ENCODE data around the gene APCDD1L. TPM values are rescaled to one million over a fixed set of nuclear protein-coding genes. Genes with fewer than 3 reads are reported as not detected.

APCDD1L gene
- total and polyA plus RNA-seq, 4 donors, result 0.04 TPM; not detected in 3

- TF ChIP-seq GABPA (IDR thresholded peaks at IDR 0.05 in 1 of 2, conservative IDR thresholded peaks at IDR 0.05 in 1 of 2), result no peak
- no peak for TF ChIP-seq FOXA2 (IDR thresholded peaks at IDR 0.05)
- TF ChIP-seq NR2F2 (IDR thresholded peaks at IDR 0.05), result no peak
- no peak for TF ChIP-seq TAF1 (conservative IDR thresholded peaks at IDR 0.05)
- no peak for TF ChIP-seq ZBTB33 (IDR thresholded peaks at IDR 0.05)
- TF ChIP-seq EGR1 (IDR thresholded peaks at IDR 0.05; ENCODE audit: low read depth in 2 of 2), result no peak
- no peak for TF ChIP-seq HNF4G (IDR thresholded peaks at IDR 0.05)
- TF ChIP-seq RXRA (IDR thresholded peaks at IDR 0.05), result no peak
- no peak for TF ChIP-seq SP1 (IDR thresholded peaks at IDR 0.05)
- TF ChIP-seq ATF3 (IDR thresholded peaks at IDR 0.05), result no peak
- no peak for TF ChIP-seq MAX (IDR thresholded peaks at IDR 0.05)
- TF ChIP-seq HNF4A (conservative IDR thresholded peaks at IDR 0.05), result no peak
- no peak for TF ChIP-seq FOXA1 (IDR thresholded peaks at IDR 0.05)
- no peak for TF ChIP-seq JUND (IDR thresholded peaks at IDR 0.05)
- TF ChIP-seq RAD21 (IDR thresholded peaks at IDR 0.05), result no peak
- H3K27ac ChIP-seq (ENCODE audit: low read depth in 1 of 2, low read length in 2 of 2), result no peak overlapping the region
- H3K27me3 ChIP-seq (ENCODE audit: control insufficient read depth in 4 of 4, insufficient read depth in 4 of 4, low read length in 3 of 4), result no peaks in the 10 kb centered on the region
- H3K9ac ChIP-seq (ENCODE audit: low read depth in 1 of 2, low read length in 2 of 2), result no peak overlapping the region
- peaks cover 0 to 23% (median 2%) of the 10 kb centered on the region in 4 donors for H3K9me3 ChIP-seq (ENCODE audit: control insufficient read depth in 4 of 4, low read length in 3 of 4)
- H3K36me3 ChIP-seq (ENCODE audit: control insufficient read depth in 4 of 4, insufficient read depth in 3 of 4, low read depth in 1 of 4, low read length in 3 of 4), result no peaks in the 10 kb centered on the region
- 33% methylated on average over 1 of the region's 1 CpG for WGBS
- no peak overlapping the region for H3K4me3 ChIP-seq (ENCODE audit: low read depth in 1 of 3, low read length in 3 of 3)
- DNase-seq (ENCODE audit: low spot score), result no peak
- H3K4me1 ChIP-seq (ENCODE audit: control insufficient read depth in 4 of 4, insufficient read depth in 4 of 4, low read length in 3 of 4), result no peaks in the 10 kb centered on the region
These were observed 29.0 kb downstream of the APCDD1L start for GRCh38 chr20:58486207-58486606.

GRCh38 chr20:58485393-58485792 is 29.8 kb downstream of the APCDD1L start:
- 88% methylated on average over 3 of the region's 3 CpGs for WGBS
- peaks cover 0 to 22% (median 2%) of the 10 kb centered on the region in 4 donors for H3K9me3 ChIP-seq (ENCODE audit: control insufficient read depth in 4 of 4, low read length in 3 of 4)
- TF ChIP-seq REST (IDR thresholded peaks at IDR 0.05) (no peak), CTCF (IDR thresholded peaks at IDR 0.05; ENCODE audit: low read depth, low read length, missing input control) (no peak), YY1 (IDR thresholded peaks at IDR 0.05) (no peak), ZBTB33 (IDR thresholded peaks at IDR 0.05) (no peak)

More at GRCh38 chr20:58485393-58485792, 29.8 kb downstream of the APCDD1L start:
- no peaks in the 10 kb centered on the region for H3K36me3 ChIP-seq (ENCODE audit: control insufficient read depth in 4 of 4, insufficient read depth in 3 of 4, low read depth in 1 of 4, low read length in 3 of 4)
- H3K4me1 ChIP-seq (ENCODE audit: control insufficient read depth in 4 of 4, insufficient read depth in 4 of 4, low read length in 3 of 4), result no peaks in the 10 kb centered on the region
- H3K27me3 ChIP-seq (ENCODE audit: control insufficient read depth in 4 of 4, insufficient read depth in 4 of 4, low read length in 3 of 4), result no peaks in the 10 kb centered on the region
- H3K9ac ChIP-seq (ENCODE audit: low read depth in 1 of 2, low read length in 2 of 2), result no peak overlapping the region
- H3K4me3 ChIP-seq (ENCODE audit: low read depth in 1 of 3, low read length in 3 of 3), result no peak overlapping the region
- no peak overlapping the region for H3K27ac ChIP-seq (ENCODE audit: low read depth in 1 of 2, low read length in 2 of 2)
- no peak for DNase-seq (ENCODE audit: low spot score)
